Endothelial cell of umbilical vein (primary cell): ENCODE results near the gene C5orf15. TPM values are rescaled to one million over a fixed set of nuclear protein-coding genes. Genes with fewer than 3 reads are reported as not detected.

ENCODE experiments used
- Bru-seq: library from RNA; stranded (reverse); fragments of 400-500 nt; gene quantifications from one replicate; lab custom pipeline; 2021; lab: Mats Ljungman, UMichigan
- BruChase-seq, 2 experiments: library from RNA; stranded (reverse); fragments of 400-500 nt; gene quantifications; one replicate each; lab custom pipeline; 2021; lab: Mats Ljungman, UMichigan
- BruUV-seq: library from RNA; stranded (reverse); fragments of 400-500 nt; replicated peaks from 2 replicates; lab custom pipeline; 2021; lab: Mats Ljungman, UMichigan
- CTCF ChIA-PET: fragments of 300-600, 350-600 bp; sonication (Branson Sonifier 250); formaldehyde crosslinking; loops from one replicate; lab custom pipeline; 2021; ENCODE audit warnings: antibody characterized with exemption, inconsistent platforms; lab: Charles Lee
- POLR2A ChIA-PET: fragments of 300-600, 350-600 bp; sonication (Branson Sonifier 250); formaldehyde crosslinking; loops from one replicate; lab custom pipeline; 2021; ENCODE audit warnings: antibody characterized with exemption, inconsistent platforms; lab: Charles Lee
- DNase-seq: peaks from one replicate; pipeline ENCODE4 v3.0.0-alpha.2; 2011; ENCODE audit warnings: low read depth, low spot score
- FAIRE-seq: peaks from 2 replicates; lab custom pipeline; 2011; peaks lifted over from hg19 to GRCh38; lab: Jason Lieb, UNC
- H2AFZ ChIP-seq: 2 replicates; pipeline ENCODE4 v1.6.0; 2012; ENCODE audit warnings: low read depth, low read length, control low read depth, inconsistent platforms
- H3K27ac ChIP-seq: 2 replicates; pipeline ENCODE4 v1.5.1; 2011; ENCODE audit warnings: low read depth, mild to moderate bottlenecking, control low read depth, low read length, moderate library complexity; ENCODE audit not compliant: insufficient read depth
- H3K27me3 ChIP-seq, 2 experiments: 2 replicates each; pipeline versions ENCODE4 v1.6.0 to v1.6.1; 2011; ENCODE audit warnings: low read length in 2 of 2, mixed read lengths in 1 of 2; ENCODE audit not compliant: control insufficient read depth in 2 of 2, insufficient read depth in 2 of 2
- H3K36me3 ChIP-seq, 2 experiments: 2 replicates in 1 of 2; 3 replicates in 1 of 2; pipeline ENCODE4 v1.5.1; 2011; ENCODE audit warnings: low read length in 2 of 2, mild to moderate bottlenecking in 1 of 2, moderate library complexity in 1 of 2; ENCODE audit not compliant: control insufficient read depth in 2 of 2, insufficient read depth in 2 of 2; ENCODE audit errors: extremely low read depth in 1 of 2
- H3K4me1 ChIP-seq: 3 replicates; pipeline ENCODE4 v1.5.1; 2011; ENCODE audit warnings: mild to moderate bottlenecking, low read length; ENCODE audit not compliant: control insufficient read depth, insufficient read depth; ENCODE audit errors: extremely low read depth
- H3K4me2 ChIP-seq: 2 replicates; pipeline ENCODE4 v1.6.1; 2011; ENCODE audit warnings: low read length, control low read depth, mixed read lengths; ENCODE audit not compliant: insufficient read depth
- H3K4me3 ChIP-seq, 3 experiments: fragments of 200-600 bp in 1 of 3; sonication (generic), shearing (Covaris generic) in 1 of 3; replicated peaks in 1 of 3; 2 replicates each; pipeline ENCODE4 v1.5.1; 2011 to 2016; ENCODE audit warnings: control low read depth in 3 of 3, low read length in 3 of 3, mild to moderate bottlenecking in 2 of 3, inconsistent platforms in 1 of 3, low read depth in 1 of 3, moderate library complexity in 1 of 3; ENCODE audit not compliant: insufficient read depth in 1 of 3
- H3K79me2 ChIP-seq: 2 replicates; pipeline ENCODE4 v1.6.0; 2012; ENCODE audit warnings: low read length, inconsistent platforms; ENCODE audit not compliant: control insufficient read depth, insufficient read depth
- H3K9ac ChIP-seq: replicated peaks from 2 replicates; pipeline ENCODE3; 2011; ENCODE audit warnings: low read length, control low read depth; ENCODE audit not compliant: insufficient read depth; ENCODE audit errors: extremely low read depth
- H3K9me1 ChIP-seq: replicated peaks from 3 replicates; pipeline ENCODE4 v1.6.0; 2011; ENCODE audit warnings: mild to moderate bottlenecking, low read length; ENCODE audit not compliant: control insufficient read depth, insufficient read depth; ENCODE audit errors: extremely low read depth
- H3K9me3 ChIP-seq: replicated peaks from 2 replicates; pipeline ENCODE4 v1.5.1; 2012; ENCODE audit warnings: low read length, inconsistent platforms; ENCODE audit not compliant: control insufficient read depth, insufficient read depth
- H4K20me1 ChIP-seq: replicated peaks from 2 replicates; pipeline ENCODE3; 2011; ENCODE audit warnings: mild to moderate bottlenecking, low read length; ENCODE audit not compliant: control insufficient read depth, insufficient read depth; ENCODE audit errors: extremely low read depth
- CTCF ChIP-seq, 2 donors: IDR thresholded peaks; 1 replicate in 1 of 2; 2 replicates in 1 of 2; pipeline ENCODE4 v1.5.1; 2011; ENCODE audit warnings: low read length in 2 of 2, mild to moderate bottlenecking in 2 of 2, moderate library complexity in 2 of 2, control low read depth in 1 of 2, inconsistent platforms in 1 of 2, low read depth in 1 of 2; ENCODE audit not compliant: insufficient read depth in 1 of 2; ENCODE audit errors: extremely low read depth in 1 of 2
- EZH2 ChIP-seq: IDR thresholded peaks from 2 replicates; pipeline ENCODE4 v1.6.1; 2012; ENCODE audit warnings: borderline replicate concordance, low read depth, mild to moderate bottlenecking, moderate library complexity, low read length, inconsistent platforms; ENCODE audit not compliant: severe bottlenecking
- FOS ChIP-seq: IDR thresholded peaks from 2 replicates; pipeline ENCODE4 v1.6.1; 2011; ENCODE audit warnings: mild to moderate bottlenecking, low read length, moderate library complexity, borderline replicate concordance; ENCODE audit not compliant: insufficient read depth
- GATA2 ChIP-seq: IDR thresholded peaks from 2 replicates; pipeline ENCODE4 v1.7.0; 2011; ENCODE audit warnings: low read depth, mild to moderate bottlenecking, moderate library complexity, mixed read lengths, low read length; ENCODE audit not compliant: insufficient read length, insufficient read depth
- JUN ChIP-seq: IDR thresholded peaks from 2 replicates; pipeline ENCODE4 v1.6.1; 2011; ENCODE audit warnings: borderline replicate concordance, low read depth; ENCODE audit not compliant: insufficient read length, insufficient read depth
- MAX ChIP-seq: IDR thresholded peaks from 2 replicates; pipeline ENCODE4 v1.6.1; 2011; ENCODE audit not compliant: insufficient read depth, insufficient read length
- MYC ChIP-seq: IDR thresholded peaks from one replicate; pipeline ENCODE4 v1.6.1; 2011; ENCODE audit warnings: mild to moderate bottlenecking, low read depth, low read length
- POLR2A ChIP-seq: IDR thresholded peaks from 2 replicates; pipeline ENCODE4 v1.6.1; 2012; ENCODE audit warnings: low read depth, mild to moderate bottlenecking, control low read depth, low read length
- POLR2AphosphoS5 ChIP-seq: IDR thresholded peaks from 2 replicates; pipeline ENCODE4 v1.6.1; 2012; ENCODE audit warnings: low read depth, mild to moderate bottlenecking, control low read depth, low read length, moderate library complexity; ENCODE audit not compliant: insufficient read depth
- dilution Hi-C: fragments of 300-500 bp; cut with MboI; formaldehyde crosslinking; loops from one replicate; pipeline ENCODE4 v1.15.0; 2019; ENCODE audit warnings: low sequenced_read_pairs; ENCODE audit not compliant: extremely low pct_ligation_motif_present
- intact Hi-C: fragments of 100-400 bp; cut with micrococcal nuclease; formaldehyde crosslinking; loops from one replicate; pipeline ENCODE4 v1.10.0; 2022
- long read RNA-seq: library from polyadenylated mRNA; stranded (forward); transcript quantifications from one replicate; pipeline ENCODE4 v2.0.0, GENCODE V29; 2021
- polyA minus RNA-seq, 3 experiments: library from RNA; depleted of rRNA, polyadenylated mRNA; stranded (reverse); fragments of >200 nt; gene quantifications; 1 replicate in 1 of 3; 2 replicates in 2 of 3; pipeline ENCODE4 v1.2.3, GENCODE V29; 2011
- polyA plus RNA-seq, 4 experiments: library from polyadenylated mRNA; depleted of rRNA in 3 of 4; stranded (reverse) in 3 of 4; unstranded in 1 of 4; fragments of >200 nt; gene quantifications; 2 replicates each; pipeline versions ENCODE4 v1.2.1 to v1.2.3, GENCODE V29; 2011 to 2012; ENCODE audit warnings: missing spikeins in 1 of 4
- total RNA-seq: library from RNA; stranded (reverse); gene quantifications from 2 replicates; pipeline ENCODE4 v1.2.3, GENCODE V29; 2021

Gene C5orf15
- 24.8 and 25.3 TPM in 2 replicates for total RNA-seq
- polyA plus RNA-seq, result 41.1 and 45.4 TPM in 2 replicates
- 26.6 and 29.2 TPM in 2 replicates for polyA plus RNA-seq (2011; cell fraction: cytosol; rRNA removed)
- polyA plus RNA-seq (2011; cell fraction: nucleus; rRNA removed), result 16.3 and 24.2 TPM in 2 replicates
- 26.8 and 27.3 TPM in 2 replicates for polyA plus RNA-seq (2012)
- polyA minus RNA-seq, result 22.9 and 35.3 TPM in 2 replicates
- polyA minus RNA-seq (2011; cell fraction: cytosol; rRNA and poly(A)+ RNA removed), result 26.2 TPM
- 7.3 and 9.8 TPM in 2 replicates for polyA minus RNA-seq (2011; cell fraction: nucleus; rRNA and poly(A)+ RNA removed)
- percentile 86 among the genes with signal in this experiment for Bru-seq, nascent RNA
- BruChase-seq, experiment 1, labeled RNA remaining after a 6-hour chase, result percentile 97 among the genes with signal in this experiment
- percentile 98 among the genes with signal in this experiment for BruChase-seq, experiment 2, labeled RNA remaining after a 2-hour chase
- long read RNA-seq, transcript C5orf15-201 (3 exons, 2,358 nt), result major isoform, 85 of 90 reads
- long read RNA-seq, partial matches to known transcripts, result 1 of 90 reads
- long read RNA-seq, other reads (novel, unspliced or antisense), result 4 of 90 reads

DNA sequence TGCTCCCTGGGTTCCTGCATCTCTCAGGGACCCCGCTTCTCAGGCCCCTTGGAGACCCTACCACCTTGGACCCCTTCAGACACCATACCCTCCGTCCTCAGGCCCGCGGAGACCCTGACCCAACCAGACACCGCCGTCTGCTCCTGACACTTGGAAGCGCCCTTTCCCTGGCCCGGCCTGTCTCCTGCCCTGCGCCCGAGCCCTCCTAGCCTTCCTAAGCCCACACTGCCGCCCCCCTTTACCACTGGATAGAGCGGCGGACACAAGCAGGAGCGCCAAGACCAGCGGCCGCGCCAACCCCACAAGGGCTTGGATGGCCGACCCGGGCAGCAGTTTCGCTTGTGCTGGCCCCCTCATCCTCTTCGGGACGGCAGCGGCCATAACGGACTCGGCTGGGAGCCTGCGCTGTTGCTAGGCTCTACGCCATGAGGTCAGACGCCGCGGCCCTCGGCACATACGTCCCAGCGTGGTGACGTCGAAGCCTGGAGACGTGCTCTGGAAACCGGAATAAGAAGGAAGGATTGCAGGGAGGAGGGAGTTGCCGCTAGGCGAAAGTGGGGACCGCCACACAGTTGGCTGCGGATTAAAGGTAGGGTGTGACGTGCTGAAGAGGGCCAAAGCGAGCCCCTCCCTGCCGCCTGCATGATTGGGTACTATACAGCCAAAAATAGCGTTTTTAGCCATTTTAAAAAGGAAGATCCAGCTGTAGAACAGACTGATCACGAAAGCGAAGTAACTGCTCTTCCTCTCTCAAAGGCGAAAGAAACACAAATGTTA lies at the start of gene C5orf15:
TSS of gene C5orf15 (minus strand) at position 422 of the 777 bp plus-strand sequence. CDS start at position 381, 41 bp downstream.
- POLR2A ChIA-PET, result interaction anchor here (0.6 to 0.7 kb wide), 2 partner anchors 14 to 415 kb away, joined by 6 read pairs; no protein-coding TSS in a partner anchor
- TF ChIP-seq FOS (no peak), CTCF (IDR thresholded peaks at IDR 0.05; ENCODE audit: extremely low read depth in 1 of 2, insufficient read depth in 1 of 2, low read depth in 1 of 2, low read length in 2 of 2) (peak in 1 of 2 donors; percentile 9), POLR2A (peak; percentile 78), GATA2 (no peak), POLR2AphosphoS5 (peak; percentile 82), JUN (peak; percentile 9), MYC (no peak), MAX (peak; percentile 54), EZH2 (no peak)
- intact Hi-C loops, result loop anchor here (2.0 kb wide), 1 partner anchor 36 kb away; the partner anchor contains the start of gene VDAC1
- H3K4me1 ChIP-seq, result peaks cover 6% of the 10 kb centered on the region
- no peaks in the 10 kb centered on the region for H4K20me1 ChIP-seq
- H3K9me1 ChIP-seq, result no peaks in the 10 kb centered on the region
- H3K4me3 ChIP-seq, result peak within 1 kb of the TSS; percentile 65 to 86 (median 74)
- H3K27ac ChIP-seq, result peak within 1 kb of the TSS; percentile 45
- dilution Hi-C loops, result no loop called here
- peak within 1 kb of the TSS; percentile 81 for H3K9ac ChIP-seq
- H2AFZ ChIP-seq, result peak within 1 kb of the TSS; percentile 32
- BruUV-seq, result no TSS peak
- peak; percentile 86 for FAIRE-seq
- H3K4me2 ChIP-seq, result peak within 1 kb of the TSS; percentile 85
- no peaks in the 10 kb centered on the region for H3K9me3 ChIP-seq
- H3K36me3 ChIP-seq, result peaks cover 7 to 9% of the 10 kb centered on the region in 2 experiments
- peaks cover 34% of the 10 kb centered on the region for H3K79me2 ChIP-seq
- no peaks in the 10 kb centered on the region for H3K27me3 ChIP-seq
- DNase-seq, result peak; percentile 97
- CTCF ChIA-PET, result interaction anchor here (1.3 to 3.4 kb wide), 3 partner anchors 10 to 15 kb away, joined by 3 to 15 read pairs (median 5); no protein-coding TSS in a partner anchor
